ENCODE data around the gene ZNF225.

Gene ZNF225

GRCh38 chr19:44113138-44113783 is at the start of gene ZNF225:
Gene ZNF225 (plus strand): TSS chr19:44113399. CDS start chr19:44115828, 2,429 bp downstream.
- H3K4me3 ChIP-seq (ENCODE audit: low read depth, low read length, poor library complexity, severe bottlenecking) = peak within 1 kb of the TSS; percentile 71
- peak within 1 kb of the TSS; percentile 68 for H3K4me2 ChIP-seq (ENCODE audit: low read length)
- no peak within 1 kb of the TSS for H3K27ac ChIP-seq (ENCODE audit: low read depth, low read length, poor library complexity, severe bottlenecking)
- H3K9me3 ChIP-seq (ENCODE audit: low read length) = peaks cover 16% of the 10 kb centered on the region; the same call in 1 of the 2 replicates
- H3K27me3 ChIP-seq (ENCODE audit: insufficient read depth, low read length) = no peaks in the 10 kb centered on the region
- H3K9ac ChIP-seq (ENCODE audit: low read length) = peak within 1 kb of the TSS; percentile 60
- H3F3A ChIP-seq (ENCODE audit: insufficient read depth, low read length) = no peaks in the 10 kb centered on the region
- peaks cover 5% of the 10 kb centered on the region for H3K36me3 ChIP-seq (ENCODE audit: insufficient read depth, low read length)
- H3K9me2 ChIP-seq (ENCODE audit: low read depth, low read length) = no peaks in the 10 kb centered on the region
- peaks cover 7% of the 10 kb centered on the region for H3K4me1 ChIP-seq (ENCODE audit: insufficient read depth, low read length, severe bottlenecking)
- no peaks in the 10 kb centered on the region for H4K20me1 ChIP-seq (ENCODE audit: insufficient read depth, low read length)
- TF ChIP-seq EZH2 (IDR thresholded peaks at IDR 0.05; ENCODE audit: borderline replicate concordance, low read length) = no peak
- TF ChIP-seq CTCF (IDR thresholded peaks at IDR 0.05; ENCODE audit: low read length) = no peak
- no peaks in the 10 kb centered on the region for H3K79me2 ChIP-seq (ENCODE audit: insufficient read depth, low read length)
- 0 out of 2 replicates have a peak within 1 kb of the TSS, but pooled peaks have one; percentile 27 for H2AFZ ChIP-seq (ENCODE audit: low read length)

GRCh38 chr19:44066305-44066704 is 46.9 kb upstream of the ZNF225 start:
- Histone ChIP-seq H3F3A (ENCODE audit: insufficient read depth, low read length) (no peaks in the 10 kb centered on the region), H3K9me2 (ENCODE audit: low read depth, low read length) (no peaks in the 10 kb centered on the region), H3K27ac (ENCODE audit: low read depth, low read length, poor library complexity, severe bottlenecking) (no peak overlapping the region), H3K79me2 (ENCODE audit: insufficient read depth, low read length) (no peaks in the 10 kb centered on the region), H3K4me1 (ENCODE audit: insufficient read depth, low read length, severe bottlenecking) (no peaks in the 10 kb centered on the region), H3K36me3 (ENCODE audit: insufficient read depth, low read length) (no peaks in the 10 kb centered on the region), H3K27me3 (ENCODE audit: insufficient read depth, low read length) (no peaks in the 10 kb centered on the region), H2AFZ (ENCODE audit: low read length) (no peak overlapping the region), H3K9ac (ENCODE audit: low read length) (no peak overlapping the region), H3K4me3 (ENCODE audit: low read depth, low read length, poor library complexity, severe bottlenecking) (no peak overlapping the region), H3K9me3 (ENCODE audit: low read length) (peaks cover 4% of the 10 kb centered on the region; the same call in 1 of the 2 replicates), H3K4me2 (ENCODE audit: low read length) (no peak overlapping the region), H4K20me1 (ENCODE audit: insufficient read depth, low read length) (no peaks in the 10 kb centered on the region)
- TF ChIP-seq CTCF (IDR thresholded peaks at IDR 0.05; ENCODE audit: low read length) = no peak
- TF ChIP-seq EZH2 (IDR thresholded peaks at IDR 0.05; ENCODE audit: borderline replicate concordance, low read length) = no peak

GRCh38 chr19:44069415-44069814 is 43.8 kb upstream of the ZNF225 start:
- Histone ChIP-seq H3K4me3 (ENCODE audit: low read depth, low read length, poor library complexity, severe bottlenecking) (no peak overlapping the region), H3K79me2 (ENCODE audit: insufficient read depth, low read length) (no peaks in the 10 kb centered on the region), H3K9me3 (ENCODE audit: low read length) (peaks cover 4% of the 10 kb centered on the region; the same call in 1 of the 2 replicates), H3K4me2 (ENCODE audit: low read length) (no peak overlapping the region), H3K4me1 (ENCODE audit: insufficient read depth, low read length, severe bottlenecking) (no peaks in the 10 kb centered on the region), H3K27me3 (ENCODE audit: insufficient read depth, low read length) (no peaks in the 10 kb centered on the region), H3K9me2 (ENCODE audit: low read depth, low read length) (no peaks in the 10 kb centered on the region), H3K36me3 (ENCODE audit: insufficient read depth, low read length) (no peaks in the 10 kb centered on the region), H2AFZ (ENCODE audit: low read length) (no peak overlapping the region), H4K20me1 (ENCODE audit: insufficient read depth, low read length) (no peaks in the 10 kb centered on the region), H3K9ac (ENCODE audit: low read length) (no peak overlapping the region), H3K27ac (ENCODE audit: low read depth, low read length, poor library complexity, severe bottlenecking) (no peak overlapping the region), H3F3A (ENCODE audit: insufficient read depth, low read length) (no peaks in the 10 kb centered on the region)
- no peak for TF ChIP-seq EZH2 (IDR thresholded peaks at IDR 0.05; ENCODE audit: borderline replicate concordance, low read length)
- TF ChIP-seq CTCF (IDR thresholded peaks at IDR 0.05; ENCODE audit: low read length) = no peak
